CD8-positive, alpha-beta memory T cell (primary cell): ENCODE results near the gene ZNF746. TPM values are rescaled to one million over a fixed set of nuclear protein-coding genes. Genes with fewer than 3 reads are reported as not detected.

ENCODE experiments used
- CTCF ChIA-PET: fragments of 350-600 bp; sonication (Branson Sonifier 250); formaldehyde crosslinking; loops from one replicate; lab custom pipeline; 2021; ENCODE audit warnings: antibody characterized with exemption; lab: Charles Lee
- POLR2A ChIA-PET: fragments of 350-600 bp; sonication (Branson Sonifier 250); formaldehyde crosslinking; loops from one replicate; lab custom pipeline; 2021; ENCODE audit warnings: antibody characterized with exemption; lab: Charles Lee
- DNase-seq, 5 donors: peaks; one replicate each; pipeline versions ENCODE4 v3.0.0 to v3.0.0-alpha.2; 2020 to 2022; ENCODE audit warnings: mixed read lengths in 1 of 5
- H3K27ac ChIP-seq: one replicate; pipeline ENCODE4 v1.7.0; 2013; ENCODE audit warnings: low read depth, mild to moderate bottlenecking, low read length, moderate library complexity
- H3K27me3 ChIP-seq: 2 replicates; pipeline ENCODE4 v1.7.0; 2013; ENCODE audit warnings: low read length, mild to moderate bottlenecking; ENCODE audit not compliant: insufficient read depth, poor library complexity, severe bottlenecking
- H3K36me3 ChIP-seq: 2 replicates; pipeline ENCODE4 v1.7.0; 2013; ENCODE audit warnings: mild to moderate bottlenecking, low read length, moderate library complexity; ENCODE audit not compliant: insufficient read depth
- H3K4me1 ChIP-seq: 2 replicates; pipeline ENCODE4 v1.7.0; 2013; ENCODE audit warnings: mild to moderate bottlenecking, low read length, moderate library complexity; ENCODE audit not compliant: insufficient read depth
- H3K4me3 ChIP-seq: 2 replicates; pipeline ENCODE4 v1.7.0; 2013; ENCODE audit warnings: mild to moderate bottlenecking, low read length
- H3K9me3 ChIP-seq: 2 replicates; pipeline ENCODE4 v1.7.0; 2013; ENCODE audit warnings: mild to moderate bottlenecking, low read length
- H3K27ac Mint-ChIP-seq, 8 donors: one replicate each; pipeline ENCODE4 v1.8.0; 2020 to 2021; ENCODE audit warnings: mixed read lengths in 8 of 8, mild to moderate bottlenecking in 6 of 8, inconsistent platforms in 3 of 8, moderate library complexity in 3 of 8
- H3K27me3 Mint-ChIP-seq, 2 donors: one replicate each; pipeline ENCODE4 v1.8.0; 2020 to 2021; ENCODE audit warnings: mixed read lengths in 2 of 2, mild to moderate bottlenecking in 1 of 2, moderate library complexity in 1 of 2
- H3K36me3 Mint-ChIP-seq, 3 donors: one replicate each; pipeline ENCODE4 v1.8.0; 2020 to 2021; ENCODE audit warnings: mixed read lengths in 3 of 3, inconsistent platforms in 1 of 3, mild to moderate bottlenecking in 1 of 3
- H3K4me1 Mint-ChIP-seq, 3 donors: one replicate each; pipeline ENCODE4 v1.8.0; 2020 to 2021; ENCODE audit warnings: mixed read lengths in 3 of 3, inconsistent platforms in 1 of 3, mild to moderate bottlenecking in 1 of 3
- H3K4me3 Mint-ChIP-seq, 7 donors: one replicate each; pipeline ENCODE4 v1.8.0; 2020 to 2021; ENCODE audit warnings: mixed read lengths in 7 of 7, mild to moderate bottlenecking in 6 of 7, moderate library complexity in 4 of 7, inconsistent platforms in 2 of 7
- H3K9me3 Mint-ChIP-seq, 5 donors: one replicate each; pipeline ENCODE4 v1.8.0; 2020 to 2022; ENCODE audit warnings: mixed read lengths in 5 of 5, mild to moderate bottlenecking in 3 of 5, moderate library complexity in 2 of 5, inconsistent platforms in 1 of 5
- polyA plus RNA-seq: library from polyadenylated mRNA; unstranded; fragments of 300-500 nt; fragmentation: Illumina TruSeq; gene quantifications from one replicate; pipeline ENCODE4 v1.2.3, GENCODE V29; 2021
- total RNA-seq, 2 experiments: library from RNA; stranded (reverse); gene quantifications; one replicate each; pipeline ENCODE4 v1.2.3, GENCODE V29; 2021

ZNF746 gene
- total RNA-seq: 10 to 100 TPM; 19.9 to 21.3 TPM
- polyA plus RNA-seq: 13.9 TPM

- DNase-seq: peak; percentile 71 to 86 (median 75)
- Histone ChIP-seq H3K27me3 (no peaks in the 10 kb centered on the region), H3K36me3 (peaks cover 13% of the 10 kb centered on the region), H3K27ac (peak within 1 kb of the TSS; percentile 64), H3K9me3 (no peaks in the 10 kb centered on the region), H3K4me1 (peaks cover 25% of the 10 kb centered on the region), H3K4me3 (peak within 1 kb of the TSS; percentile 74)
- H3K4me3 Mint-ChIP-seq: peak within 1 kb of the TSS; percentile 89 to 98 (median 95)
- POLR2A ChIA-PET: no interaction called here
- peaks cover 27 to 45% (median 43%) of the 10 kb centered on the region in 3 donors for H3K4me1 Mint-ChIP-seq
- H3K36me3 Mint-ChIP-seq: peaks cover 0 to 30% (median 7%) of the 10 kb centered on the region in 3 donors
- no peaks in the 10 kb centered on the region for H3K9me3 Mint-ChIP-seq
- H3K27ac Mint-ChIP-seq: peak within 1 kb of the TSS; percentile 75 to 98 (median 96)
- H3K27me3 Mint-ChIP-seq: no peaks in the 10 kb centered on the region
- CTCF ChIA-PET: interaction anchor here (1.1 to 2.6 kb wide), 2 partner anchors 21 to 127 kb away, joined by 3 to 8 read pairs; no protein-coding TSS in a partner anchor
These were observed at the start of gene ZNF746 for GRCh38 chr7:149497467-149498261. Gene ZNF746 (minus strand): TSS chr7:149497809. CDS start chr7:149497536, 273 bp downstream.

GRCh38 chr7:149547126-149547525, 49.5 kb upstream of the ZNF746 start:
- no peak overlapping the region for H3K4me3 Mint-ChIP-seq
- POLR2A ChIA-PET: no interaction called here
- H3K4me1 Mint-ChIP-seq: no peaks in the 10 kb centered on the region
- no peaks in the 10 kb centered on the region for H3K9me3 Mint-ChIP-seq
- H3K9me3 ChIP-seq: no peaks in the 10 kb centered on the region
- peak overlapping the region in 2 of 8 donors; percentile 62 for H3K27ac Mint-ChIP-seq
- no peak for DNase-seq
- H3K4me1 ChIP-seq: no peaks in the 10 kb centered on the region
- H3K27me3 ChIP-seq: no peaks in the 10 kb centered on the region
- peaks cover 5 to 63% (median 25%) of the 10 kb centered on the region in 3 donors for H3K36me3 Mint-ChIP-seq
- no peak overlapping the region for H3K27ac ChIP-seq
- peaks cover 32% of the 10 kb centered on the region for H3K36me3 ChIP-seq
- H3K27me3 Mint-ChIP-seq: no peaks in the 10 kb centered on the region
- CTCF ChIA-PET: interaction anchor here (0.6 to 1.2 kb wide), 2 partner anchors 12 to 95 kb away, joined by 3 to 4 read pairs; no protein-coding TSS in a partner anchor
- H3K4me3 ChIP-seq: no peak overlapping the region

DNA sequence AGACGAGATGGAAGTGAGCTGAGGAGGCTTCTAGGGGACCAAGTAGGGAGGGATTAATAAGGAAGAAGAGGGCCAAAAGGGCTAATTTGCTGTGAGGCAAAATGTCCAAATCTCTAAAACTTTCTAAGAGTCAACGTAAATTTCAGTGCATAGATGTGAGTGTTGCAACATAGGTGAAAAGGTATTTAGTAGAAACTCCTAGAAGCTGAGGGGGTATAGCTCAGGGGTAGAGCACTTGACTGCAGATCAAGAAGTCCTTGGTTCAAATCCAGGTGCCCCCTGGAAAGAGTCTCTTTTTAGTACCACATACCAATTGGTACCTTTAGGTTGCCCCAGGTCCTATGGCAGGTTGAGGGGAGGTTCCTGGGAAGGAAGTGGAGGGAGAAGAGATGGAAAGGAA, 48.7 kb upstream of the ZNF746 start:
- Histone ChIP-seq H3K4me3 (no peak overlapping the region), H3K9me3 (no peaks in the 10 kb centered on the region), H3K27me3 (no peaks in the 10 kb centered on the region), H3K27ac (no peak overlapping the region), H3K36me3 (peaks cover 32% of the 10 kb centered on the region), H3K4me1 (no peaks in the 10 kb centered on the region)
- Mint-ChIP-seq H3K27ac (peak overlapping the region in 3 of 8 donors; percentile 23 to 61 (median 25)), H3K9me3 (peaks cover 0 to 2% (median 0%) of the 10 kb centered on the region in 5 donors), H3K4me3 (no peak overlapping the region), H3K36me3 (peaks cover 5 to 60% (median 19%) of the 10 kb centered on the region in 3 donors), H3K27me3 (no peaks in the 10 kb centered on the region), H3K4me1 (no peaks in the 10 kb centered on the region)
- DNase-seq: no peak
- ChIA-PET POLR2A (no interaction called here), CTCF (no interaction called here)

- peaks cover 15% of the 10 kb centered on the region for H3K36me3 ChIP-seq
- POLR2A ChIA-PET: no interaction called here
- no peaks in the 10 kb centered on the region for H3K9me3 ChIP-seq
- H3K4me3 ChIP-seq: no peak overlapping the region
- Mint-ChIP-seq H3K27ac (no peak overlapping the region), H3K9me3 (peaks cover 0 to 7% (median 0%) of the 10 kb centered on the region in 5 donors), H3K4me3 (no peak overlapping the region), H3K27me3 (no peaks in the 10 kb centered on the region), H3K36me3 (peaks cover 14 to 45% (median 16%) of the 10 kb centered on the region in 3 donors), H3K4me1 (no peaks in the 10 kb centered on the region)
- H3K27me3 ChIP-seq: no peaks in the 10 kb centered on the region
- DNase-seq: no peak
- H3K27ac ChIP-seq: no peak overlapping the region
- no peaks in the 10 kb centered on the region for H3K4me1 ChIP-seq
- CTCF ChIA-PET: no interaction called here
These were observed 46.4 kb upstream of the ZNF746 start for GRCh38 chr7:149544028-149544427.

DNA sequence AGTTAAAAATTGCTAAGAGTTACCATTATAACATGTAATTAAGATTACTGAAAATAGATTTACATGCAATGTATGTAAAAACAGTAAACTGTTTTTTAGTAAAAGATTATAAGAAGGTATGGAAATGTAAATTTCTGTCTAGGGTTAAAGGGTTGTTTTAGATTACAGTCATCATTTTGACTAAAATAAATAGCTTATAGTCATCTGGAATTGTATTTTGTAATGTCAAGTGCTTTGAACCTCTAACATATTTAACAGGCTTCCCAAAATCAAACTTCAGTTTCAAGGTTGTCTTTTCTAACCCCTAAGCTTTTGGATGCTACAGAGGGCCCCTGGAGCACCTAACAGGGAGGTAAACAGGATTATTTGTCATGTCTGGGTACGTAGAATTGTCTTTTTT, 35.0 kb upstream of the ZNF746 start:
- no peak overlapping the region for H3K27ac ChIP-seq
- DNase-seq: no peak
- peaks cover 0 to under 1% of the 10 kb centered on the region in 2 donors for H3K27me3 Mint-ChIP-seq
- ChIA-PET POLR2A (no interaction called here), CTCF (no interaction called here)
- H3K4me3 ChIP-seq: no peak overlapping the region
- H3K4me3 Mint-ChIP-seq: no peak overlapping the region
- H3K36me3 ChIP-seq: no peaks in the 10 kb centered on the region
- peaks cover 20% of the 10 kb centered on the region for H3K9me3 ChIP-seq
- H3K4me1 ChIP-seq: peaks cover 6% of the 10 kb centered on the region
- H3K4me1 Mint-ChIP-seq: peaks cover 4 to 10% (median 8%) of the 10 kb centered on the region in 3 donors
- H3K27me3 ChIP-seq: no peaks in the 10 kb centered on the region
- H3K27ac Mint-ChIP-seq: no peak overlapping the region
- H3K9me3 Mint-ChIP-seq: peaks cover 29 to 59% (median 57%) of the 10 kb centered on the region in 5 donors
- H3K36me3 Mint-ChIP-seq: peaks cover 2 to 33% (median 5%) of the 10 kb centered on the region in 3 donors

- ChIA-PET POLR2A (no interaction called here), CTCF (no interaction called here)
- Mint-ChIP-seq H3K9me3 (peaks cover 26 to 72% (median 66%) of the 10 kb centered on the region in 5 donors), H3K27me3 (peaks cover 0 to 2% of the 10 kb centered on the region in 2 donors), H3K27ac (no peak overlapping the region), H3K36me3 (peaks cover 2 to 40% (median 6%) of the 10 kb centered on the region in 3 donors), H3K4me3 (no peak overlapping the region), H3K4me1 (no peaks in the 10 kb centered on the region)
- Histone ChIP-seq H3K4me1 (no peaks in the 10 kb centered on the region), H3K4me3 (no peak overlapping the region), H3K36me3 (no peaks in the 10 kb centered on the region), H3K27ac (no peak overlapping the region), H3K27me3 (no peaks in the 10 kb centered on the region), H3K9me3 (peaks cover 20% of the 10 kb centered on the region)
- no peak for DNase-seq
These were observed 31.6 kb upstream of the ZNF746 start for GRCh38 chr7:149529136-149529718.

GRCh38 chr7:149527414-149527813, 29.8 kb upstream of the ZNF746 start:
- H3K27me3 ChIP-seq: no peaks in the 10 kb centered on the region
- H3K9me3 ChIP-seq: peaks cover 20% of the 10 kb centered on the region
- ChIA-PET POLR2A (no interaction called here), CTCF (interaction anchor here (0.7 kb wide), 1 partner anchor 9 kb away, joined by 3 read pairs; no protein-coding TSS in a partner anchor)
- Mint-ChIP-seq H3K4me3 (no peak overlapping the region), H3K9me3 (peaks cover 23 to 59% (median 57%) of the 10 kb centered on the region in 5 donors), H3K27ac (no peak overlapping the region), H3K4me1 (no peaks in the 10 kb centered on the region), H3K36me3 (peaks cover 4 to 44% (median 4%) of the 10 kb centered on the region in 3 donors), H3K27me3 (peaks cover 0 to 2% of the 10 kb centered on the region in 2 donors)
- no peaks in the 10 kb centered on the region for H3K36me3 ChIP-seq
- no peak for DNase-seq
- no peak overlapping the region for H3K27ac ChIP-seq
- no peaks in the 10 kb centered on the region for H3K4me1 ChIP-seq
- no peak overlapping the region for H3K4me3 ChIP-seq

DNA sequence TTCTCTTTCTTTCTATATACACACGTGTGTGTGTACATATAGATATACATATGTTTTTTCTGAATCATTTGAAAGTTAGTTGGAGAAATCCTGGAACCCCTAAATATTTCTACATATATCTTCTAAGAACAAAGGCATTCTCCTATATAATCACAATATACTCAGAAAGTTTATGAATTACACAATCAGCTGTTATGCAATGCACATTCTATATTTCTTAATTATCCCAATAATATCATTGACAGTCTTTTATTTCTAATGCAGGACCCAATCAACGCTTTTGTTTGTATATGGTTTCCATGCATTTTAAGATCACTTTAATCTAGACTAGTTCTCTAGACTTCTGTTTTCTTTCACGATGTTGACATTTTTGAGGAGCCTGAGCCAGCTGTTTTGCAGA, 27.7 kb upstream of the ZNF746 start:
- POLR2A ChIA-PET: no interaction called here
- no peak overlapping the region for H3K27ac ChIP-seq
- CTCF ChIA-PET: no interaction called here
- H3K27me3 ChIP-seq: no peaks in the 10 kb centered on the region
- H3K36me3 ChIP-seq: no peaks in the 10 kb centered on the region
- Mint-ChIP-seq H3K36me3 (peaks cover 3 to 41% (median 5%) of the 10 kb centered on the region in 3 donors), H3K27ac (no peak overlapping the region), H3K27me3 (peaks cover 5 to 6% of the 10 kb centered on the region in 2 donors), H3K9me3 (peaks cover 17 to 42% (median 39%) of the 10 kb centered on the region in 5 donors), H3K4me1 (no peaks in the 10 kb centered on the region), H3K4me3 (no peak overlapping the region)
- no peak for DNase-seq
- no peaks in the 10 kb centered on the region for H3K4me1 ChIP-seq
- no peak overlapping the region for H3K4me3 ChIP-seq
- peaks cover 20% of the 10 kb centered on the region for H3K9me3 ChIP-seq
